Ishikawa (cell line): ENCODE results near the gene GPATCH4.

ENCODE experiments used
- CEBPB ChIP-seq: IDR thresholded peaks from 2 replicates; pipeline ENCODE4 v1.6.1; 2012
- EGR1 ChIP-seq: IDR thresholded peaks from 2 replicates; pipeline ENCODE4 v1.6.1; 2012
- EP300 ChIP-seq: IDR thresholded peaks from 2 replicates; pipeline ENCODE4 v1.6.1; 2012; ENCODE audit warnings: borderline replicate concordance
- MAX ChIP-seq: IDR thresholded peaks from 2 replicates; pipeline ENCODE4 v1.6.1; 2012
- RAD21 ChIP-seq: IDR thresholded peaks from 2 replicates; pipeline ENCODE4 v1.6.1; 2012; ENCODE audit warnings: low read depth
- REST ChIP-seq: IDR thresholded peaks from 2 replicates; pipeline ENCODE4 v1.6.1; 2012; ENCODE audit warnings: low read depth, mild to moderate bottlenecking
- TAF1 ChIP-seq: IDR thresholded peaks from 2 replicates; pipeline ENCODE4 v1.6.1; 2012; ENCODE audit warnings: low read depth, mild to moderate bottlenecking

DNA sequence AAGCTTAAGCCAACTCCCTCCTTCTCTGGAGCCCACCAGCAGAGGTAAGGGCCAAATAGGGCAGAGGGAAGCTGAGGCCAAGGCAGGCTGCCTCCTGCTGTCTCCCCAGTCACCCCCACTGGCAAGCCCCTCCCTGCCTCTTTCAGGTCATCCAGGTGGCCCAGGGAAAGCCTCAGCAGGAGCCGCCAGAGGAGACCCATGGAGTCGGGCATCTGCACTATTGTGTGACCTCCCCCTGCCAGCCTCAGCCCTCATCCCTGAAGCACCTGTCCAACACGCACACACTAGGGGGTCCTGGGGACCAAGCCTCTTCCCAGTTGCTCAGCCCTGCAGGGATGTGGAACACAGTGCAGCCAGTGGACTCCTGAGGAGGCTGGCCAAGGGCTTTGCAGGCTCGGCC, 15.0 kb downstream of the GPATCH4 start:
- TF ChIP-seq TAF1 (no peak), CEBPB (no peak), EGR1 (no peak), MAX (no peak), EP300 (no peak), RAD21 (no peak), REST (no peak)
